Stimulated activated CD8-positive, alpha-beta memory T cell treated with anti-CD3 and anti-CD28 coated beads, Interleukin-2, amount 100 ng/mL, for 1 hour (primary cell): ENCODE results near the gene FNIP2.
"Not testable (repeated sequence)": the region's sequence is repeated elsewhere in the genome, so short reads cannot be mapped to it uniquely, and the experiment has no call there.

ENCODE experiments used
- DNase-seq, 2 donors: peaks; one replicate each; pipeline ENCODE4 v3.0.0-alpha.2; 2020; ENCODE audit warnings: low read depth in 2 of 2

The FNIP2 gene

DNA sequence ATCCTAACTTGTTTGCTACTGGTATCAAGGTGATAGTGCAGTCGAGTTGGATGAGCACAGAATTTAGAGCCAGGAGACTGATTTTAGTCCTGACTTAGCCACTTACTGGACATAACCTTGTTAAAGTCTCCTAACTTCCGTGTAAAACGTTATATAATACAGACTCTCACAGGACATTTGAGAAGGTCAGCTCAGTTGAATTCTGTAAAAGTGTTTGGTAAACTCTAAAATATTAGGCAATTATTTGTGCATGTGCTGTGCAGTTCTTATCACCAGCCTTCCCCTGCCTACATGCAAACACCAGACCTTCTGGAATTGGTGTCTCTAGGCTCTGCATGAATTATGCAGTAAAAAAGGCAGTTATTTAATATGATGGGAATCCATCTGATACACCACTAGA is 45.4 kb downstream of the FNIP2 start:
- no peak for DNase-seq

DNA sequence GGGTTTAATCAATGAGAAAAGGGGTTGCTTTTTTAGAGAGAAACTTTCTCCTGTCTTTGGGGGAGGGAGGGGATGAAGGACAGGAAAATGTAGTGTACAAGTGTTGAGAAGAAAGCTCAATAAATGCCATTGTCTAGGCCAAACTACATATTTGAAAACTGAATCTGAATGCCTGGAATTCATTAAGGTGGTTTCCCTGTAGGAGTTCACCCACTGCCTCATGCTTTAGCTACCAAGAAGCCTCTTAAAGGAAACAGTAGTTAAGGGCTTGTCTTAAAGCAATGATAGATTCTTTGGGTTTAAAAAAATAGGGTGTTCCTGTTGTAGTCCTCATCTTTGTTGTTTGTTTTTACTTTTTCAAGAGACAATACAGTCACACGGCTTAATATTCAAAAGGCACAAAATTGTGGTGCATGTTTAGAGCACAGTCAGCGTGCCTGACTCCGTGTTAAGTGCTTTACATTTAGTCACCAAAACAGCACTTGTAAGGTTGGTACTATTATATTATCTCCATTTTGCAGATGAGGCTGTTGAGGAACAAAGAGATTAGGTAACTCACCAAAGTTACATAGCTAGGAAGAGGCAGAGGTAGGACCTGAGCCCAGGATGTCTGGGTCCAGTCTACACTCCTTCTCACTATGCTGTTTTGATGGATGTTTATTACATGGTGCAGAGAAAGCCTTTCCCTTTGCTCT is 46.0 kb downstream of the FNIP2 start:
- DNase-seq = no peak

DNA sequence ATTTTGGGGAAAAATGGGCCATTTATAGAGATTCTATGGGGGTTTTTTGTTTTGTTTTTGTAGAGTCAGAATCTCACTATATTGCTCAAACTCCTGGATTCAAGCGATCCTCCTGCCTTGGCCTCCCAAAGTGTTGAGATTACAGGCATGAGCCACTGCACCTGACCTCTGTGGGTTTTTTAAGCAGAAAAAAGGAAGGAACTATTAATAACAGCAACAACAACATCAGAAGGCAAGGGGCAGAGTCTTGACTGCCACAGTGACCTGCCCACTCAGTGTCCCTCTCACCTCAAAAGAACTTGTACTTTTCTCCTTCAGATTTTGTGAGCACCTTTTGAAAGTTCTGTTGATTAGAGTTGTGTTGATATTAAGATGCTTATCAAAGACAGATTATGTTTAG is 48.1 kb downstream of the FNIP2 start:
- no peak for DNase-seq

- no peak for DNase-seq
These were observed 48.9 kb downstream of the FNIP2 start for GRCh38 chr4:158817562-158818296.

- no peak for DNase-seq
These were observed 49.8 kb downstream of the FNIP2 start for GRCh38 chr4:158818560-158819140.

GRCh38 chr4:158819942-158820786 is 51.3 kb downstream of the FNIP2 start:
- no peak for DNase-seq

DNA sequence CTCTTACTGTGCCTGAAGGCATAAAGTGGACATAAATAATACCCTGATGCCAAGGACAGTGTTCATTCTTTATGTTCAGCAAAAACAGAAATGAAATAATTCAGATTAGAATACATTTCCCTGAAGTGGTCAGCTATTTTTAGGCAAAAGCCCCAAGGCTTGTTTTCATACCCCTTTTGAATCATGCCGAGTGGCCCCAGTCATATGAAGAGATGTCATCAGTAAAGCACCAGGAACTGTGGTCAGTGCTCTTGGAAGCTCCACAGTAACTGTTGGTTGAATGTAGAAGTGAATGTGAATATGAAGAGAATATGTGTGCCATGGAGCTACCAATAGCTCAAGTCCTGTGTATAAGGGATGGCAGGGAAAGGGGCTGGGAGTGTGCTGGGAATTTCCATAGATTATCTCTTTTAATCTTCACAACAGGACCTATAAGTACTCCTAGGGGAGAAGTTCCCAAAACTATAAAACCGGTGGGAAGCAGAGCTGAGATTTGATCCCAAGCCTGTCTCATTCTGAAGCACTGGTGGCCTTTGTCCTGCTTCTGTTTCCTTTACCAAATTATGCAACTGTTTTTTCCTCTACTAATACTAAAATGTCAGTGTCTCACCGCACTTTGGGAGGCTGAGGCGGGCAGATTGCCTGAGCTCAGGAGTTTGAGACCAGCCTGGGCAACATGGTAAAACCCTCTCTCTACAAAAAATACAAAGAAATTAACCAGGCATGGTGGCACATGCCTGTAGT is 52.6 kb downstream of the FNIP2 start:
- no peak for DNase-seq

DNA sequence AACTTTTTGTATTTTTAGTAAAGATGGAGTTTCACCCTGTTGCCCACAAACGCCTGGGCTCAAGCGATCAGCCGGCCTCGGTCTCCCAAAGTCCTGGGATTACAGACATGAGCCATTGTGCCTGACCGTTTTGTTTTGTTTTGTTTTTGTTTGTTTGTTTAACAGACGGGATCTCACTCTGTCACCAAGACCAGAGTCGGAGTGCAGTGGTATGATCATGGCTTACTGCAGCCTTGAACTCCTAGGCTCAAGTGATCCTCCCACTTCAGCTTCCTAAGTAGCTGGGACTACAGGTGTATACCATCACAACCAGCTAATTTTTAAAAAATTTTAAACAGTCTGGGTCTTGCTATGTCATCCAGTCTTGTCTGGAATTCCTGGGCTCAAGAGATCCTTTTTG is 53.5 kb downstream of the FNIP2 start:
- no peak for DNase-seq

- DNase-seq = no peak
These were observed 54.6 kb downstream of the FNIP2 start for GRCh38 chr4:158823461-158823873.

GRCh38 chr4:158824425-158825274 is 55.8 kb downstream of the FNIP2 start:
- no peak for DNase-seq

DNA sequence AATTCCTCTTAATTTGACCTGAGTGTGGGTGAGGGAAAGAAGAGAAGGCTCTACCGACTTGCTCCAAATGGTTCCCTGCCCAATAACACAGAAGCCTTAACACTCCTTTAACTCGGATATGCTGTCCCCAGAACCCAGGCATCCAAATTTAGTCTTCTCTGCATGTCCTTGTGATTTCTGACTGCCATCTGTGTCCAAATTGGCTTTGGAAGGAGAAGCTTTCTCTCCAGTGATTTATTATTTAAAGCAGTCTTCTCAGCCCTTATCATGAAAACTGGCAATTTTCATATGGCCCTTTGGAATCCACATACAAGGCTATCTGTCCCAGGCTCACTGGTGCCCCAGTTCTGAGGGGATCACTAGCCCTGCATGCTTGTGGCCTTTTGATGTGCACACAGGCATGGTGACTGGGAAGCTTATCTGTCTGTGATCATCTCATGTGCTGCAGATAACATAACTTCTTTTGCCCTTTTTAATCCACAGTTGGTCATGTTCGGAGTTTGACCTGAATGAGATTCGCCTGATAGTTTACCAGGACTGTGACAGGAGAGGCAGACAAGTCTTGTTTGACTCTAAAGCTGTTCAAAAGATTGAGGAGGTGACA is 56.7 kb downstream of the FNIP2 start:
- DNase-seq = no peak

GRCh38 chr4:158826057-158826456 is 57.2 kb downstream of the FNIP2 start:
- no peak for DNase-seq

- DNase-seq = no peak
These were observed 58.1 kb downstream of the FNIP2 start for GRCh38 chr4:158826882-158827281.

DNA sequence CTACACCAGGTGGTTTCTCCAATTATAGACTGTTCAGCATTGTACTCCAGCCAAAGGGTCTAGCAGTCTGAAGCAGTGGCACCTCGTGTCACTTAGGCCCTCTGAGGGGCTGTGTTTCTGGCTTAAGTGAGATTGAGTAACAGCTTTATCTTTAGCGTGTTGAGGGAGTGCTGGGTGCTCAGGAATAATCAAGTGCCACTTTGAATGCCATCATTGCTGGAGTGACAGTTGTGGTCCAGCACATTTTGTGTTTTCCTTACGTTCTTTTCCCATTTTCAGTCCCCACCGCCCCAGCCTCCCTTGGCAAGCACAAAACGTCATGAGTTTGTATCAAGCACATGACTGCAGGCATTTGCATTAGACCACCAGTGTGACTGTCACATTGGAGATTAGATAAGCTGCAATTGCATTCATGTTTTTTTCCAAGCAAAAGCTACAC is 58.7 kb downstream of the FNIP2 start:
- no peak for DNase-seq

- DNase-seq = not testable (repeated sequence)
These were observed 59.3 kb downstream of the FNIP2 start for GRCh38 chr4:158828151-158828550.

DNA sequence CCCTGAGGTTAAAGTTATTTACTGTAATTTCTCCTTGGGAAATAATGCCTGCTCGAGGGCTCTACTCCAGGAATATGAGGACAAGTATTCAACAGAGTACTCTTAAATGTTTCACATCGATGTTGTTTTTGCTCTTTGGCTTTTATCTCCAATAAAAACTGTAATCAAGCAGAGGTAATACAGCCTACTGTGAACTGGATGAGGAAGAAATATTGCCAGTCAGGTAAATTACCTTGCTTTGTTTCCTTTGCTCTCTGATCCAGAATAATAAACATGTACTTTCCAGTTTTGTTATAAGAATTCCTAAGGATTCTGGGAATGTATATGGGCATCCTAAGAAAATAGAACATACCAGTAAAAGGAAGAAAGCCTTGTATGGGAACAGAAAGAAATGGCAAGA is 60.4 kb downstream of the FNIP2 start:
- no peak for DNase-seq

DNA sequence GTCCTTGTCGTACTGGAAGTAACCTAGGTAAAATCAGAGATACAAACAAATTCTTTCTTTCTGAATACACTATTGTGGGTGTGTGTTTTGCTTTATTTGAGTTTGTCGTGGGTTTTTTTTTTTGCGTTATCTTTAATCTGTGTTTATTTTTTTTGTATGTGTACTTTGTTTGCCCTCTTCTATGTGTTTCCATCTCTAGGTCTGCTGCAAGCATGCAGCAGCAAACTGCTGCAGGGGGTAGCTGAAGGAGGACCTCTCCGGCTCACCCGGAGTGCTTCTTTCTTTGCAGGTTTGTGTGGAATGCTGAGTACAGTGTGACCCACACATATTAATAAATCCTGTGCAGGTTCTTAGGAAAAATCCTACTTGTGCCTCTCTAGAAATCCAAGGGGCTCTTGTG is 64.8 kb downstream of the FNIP2 start:
- DNase-seq = no peak

DNA sequence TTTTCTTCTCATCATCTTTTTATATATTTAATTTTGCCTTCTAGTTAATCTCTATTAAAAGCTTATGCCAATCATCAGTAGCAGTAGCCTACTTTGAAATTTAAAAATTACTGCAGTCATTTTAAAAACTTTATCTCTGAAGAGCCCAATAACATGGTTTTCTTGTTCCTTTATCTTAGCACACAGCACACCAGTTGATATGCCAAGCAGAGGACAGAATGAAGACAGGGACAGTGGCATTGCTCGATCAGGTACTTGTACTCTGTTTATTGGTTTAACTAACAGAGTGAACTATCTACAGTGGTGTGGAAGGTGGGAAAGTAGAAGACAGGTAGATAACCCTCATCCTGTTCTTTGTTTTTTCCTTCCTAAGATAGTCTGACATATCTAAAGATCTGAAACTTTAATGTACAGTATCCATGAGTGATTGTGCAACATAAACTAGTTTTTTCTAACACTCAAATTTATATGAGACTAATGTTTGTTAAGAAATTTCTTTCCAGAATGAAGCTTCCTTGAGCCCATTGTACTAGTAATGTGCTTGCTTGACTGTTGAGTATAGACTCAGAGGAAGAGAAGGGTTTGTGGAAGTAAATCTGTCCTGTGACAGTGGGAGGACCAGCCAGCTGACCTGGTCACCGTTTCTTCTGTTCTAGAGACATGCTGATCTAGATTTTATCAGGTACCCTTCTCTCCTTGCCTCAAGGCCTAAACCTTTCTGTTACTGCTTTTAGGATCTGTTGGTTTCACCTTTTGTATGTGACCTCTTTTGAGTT is 66.6 kb downstream of the FNIP2 start:
- DNase-seq = no peak

- no peak for DNase-seq
These were observed 67.2 kb downstream of the FNIP2 start for GRCh38 chr4:158836002-158836369.
